ENCODE measurements around the gene RNF151. TPM values are rescaled to one million over a fixed set of nuclear protein-coding genes. Genes with fewer than 3 reads are reported as not detected.
A peak's percentile ranks its signal among the peaks of the same experiment; 100 is the strongest.

The RNF151 gene
- total RNA-seq, 1 experiment from 2014 or later, result not detected

- POLR2A ChIA-PET, result interaction anchor here (0.8 to 2.7 kb wide), 8 partner anchors 10 to 139 kb away, joined by 3 to 16 read pairs (median 4); partner anchors contain the start of genes RPS2 and TRAF7
- Mint-ChIP-seq H3K4me3 (ENCODE audit: unreplicated experiment) (peak overlapping the region; percentile 47), H3K27me3 (ENCODE audit: insufficient read depth, unreplicated experiment) (no peaks in the 10 kb centered on the region), H3K4me1 (ENCODE audit: insufficient read depth, unreplicated experiment) (peaks cover 6% of the 10 kb centered on the region), H3K9me3 (ENCODE audit: unreplicated experiment) (no peaks in the 10 kb centered on the region), H3K36me3 (ENCODE audit: insufficient read depth, unreplicated experiment) (no peaks in the 10 kb centered on the region), H3K27ac (ENCODE audit: low read depth, unreplicated experiment) (peak overlapping the region; percentile 96)
- no peak for TF ChIP-seq CTCF (IDR thresholded peaks at IDR 0.05; ENCODE audit: unreplicated experiment)
- no peak for DNase-seq (ENCODE audit: unreplicated experiment)
- CTCF ChIA-PET, result interaction anchor here (0.7 kb wide), 1 partner anchor 1035 kb away, joined by 5 read pairs; no protein-coding TSS in a partner anchor
- intact Hi-C loops (cut with micrococcal nuclease), result no loop called here
- BruUV-seq (replicated peaks), result TSS peak; percentile 74
Observed at GRCh38 chr16:2015947-2016208, 49.2 kb downstream of the RNF151 start.

GRCh38 chr16:2016407-2016922, 49.8 kb downstream of the RNF151 start:
- Mint-ChIP-seq H3K36me3 (ENCODE audit: insufficient read depth, unreplicated experiment) (no peaks in the 10 kb centered on the region), H3K4me3 (ENCODE audit: unreplicated experiment) (peak overlapping the region; percentile 47), H3K9me3 (ENCODE audit: unreplicated experiment) (no peaks in the 10 kb centered on the region), H3K27ac (ENCODE audit: low read depth, unreplicated experiment) (peak overlapping the region; percentile 96), H3K27me3 (ENCODE audit: insufficient read depth, unreplicated experiment) (no peaks in the 10 kb centered on the region), H3K4me1 (ENCODE audit: insufficient read depth, unreplicated experiment) (peaks cover 6% of the 10 kb centered on the region)
- peak; percentile 39 for TF ChIP-seq CTCF (IDR thresholded peaks at IDR 0.05; ENCODE audit: unreplicated experiment)
- ChIA-PET POLR2A (interaction anchor here (0.7 to 2.7 kb wide), 6 partner anchors 8 to 138 kb away, joined by 3 to 16 read pairs (median 5); partner anchors contain the start of genes RPS2, TBL3 and TRAF7), CTCF (interaction anchor here (0.7 to 3.4 kb wide), 4 partner anchors 11 to 1035 kb away, joined by 3 to 12 read pairs (median 4); no protein-coding TSS in a partner anchor)
- DNase-seq (ENCODE audit: unreplicated experiment), result no peak
- intact Hi-C loops (cut with micrococcal nuclease), result no loop called here
- BruUV-seq (replicated peaks), result no TSS peak

Other genes with a start within 250 kb of the RNF151 start
- 44.0 and 44.8 TPM in 2 replicates for gene NME3, start 195.3 kb upstream of the RNF151 start, total RNA-seq (2022)
- gene EME2, start 194.0 kb upstream of the RNF151 start, total RNA-seq (2022), result 20.6 TPM in 2 replicates
- 82.2 and 102 TPM in 2 replicates for gene MRPS34, start 193.7 kb upstream of the RNF151 start, total RNA-seq (2022)
- gene SPSB3, start 184.3 kb upstream of the RNF151 start, total RNA-seq (2022), result 21.6 and 22.2 TPM in 2 replicates
- 71.3 and 73.9 TPM in 2 replicates for gene NUBP2, start 183.9 kb upstream of the RNF151 start, total RNA-seq (2022)
- gene IGFALS, start 173.2 kb upstream of the RNF151 start, total RNA-seq (2022), result not detected in 2 replicates
- gene HAGH, start 140.0 kb upstream of the RNF151 start, total RNA-seq (2022), result 44.5 and 69.8 TPM in 2 replicates
- 18.4 and 21.4 TPM in 2 replicates for gene FAHD1, start 139.7 kb upstream of the RNF151 start, total RNA-seq (2022)
- not detected in 2 replicates for gene MEIOB, start 94.7 kb upstream of the RNF151 start, total RNA-seq (2022)
- gene HS3ST6, start 48.4 kb upstream of the RNF151 start, total RNA-seq (2022), result not detected in 2 replicates
- gene MSRB1, start 23.7 kb upstream of the RNF151 start, total RNA-seq (2022), result 5.8 and 7.4 TPM in 2 replicates
- gene RPL3L, start 12.2 kb upstream of the RNF151 start, total RNA-seq (2022), result not detected in 2 replicates
- gene NDUFB10, start 7.3 kb upstream of the RNF151 start, total RNA-seq (2022), result 202 TPM in 2 replicates
- 4,760 and 4,836 TPM in 2 replicates for gene RPS2, start 2.0 kb upstream of the RNF151 start, total RNA-seq (2022)
- 25.8 and 26.8 TPM in 2 replicates for gene TBL3, start 5.2 kb downstream of the RNF151 start, total RNA-seq (2022)
- 1.1 TPM in 1 of 2 replicates, not detected in the other for gene NOXO1, start 14.6 kb downstream of the RNF151 start, total RNA-seq (2022)
- gene GFER, start 17.3 kb downstream of the RNF151 start, total RNA-seq (2022), result 34.6 and 40.8 TPM in 2 replicates
- 0.68 and 1.1 TPM in 2 replicates for gene SYNGR3, start 23.1 kb downstream of the RNF151 start, total RNA-seq (2022)
- 177 and 252 TPM in 2 replicates for gene ZNF598, start 43.0 kb downstream of the RNF151 start, total RNA-seq (2022)
- gene NPW, start 52.9 kb downstream of the RNF151 start, total RNA-seq (2022), result 4.9 and 7.7 TPM in 2 replicates
- 8.5 and 14.5 TPM in 2 replicates for gene NHERF2, start 60.0 kb downstream of the RNF151 start, total RNA-seq (2022)
- gene NTHL1, start 81.0 kb downstream of the RNF151 start, total RNA-seq (2022), result 16.4 and 17.7 TPM in 2 replicates
- gene TSC2, start 81.1 kb downstream of the RNF151 start, total RNA-seq (2022), result 99.8 and 136 TPM in 2 replicates
- 159 and 187 TPM in 2 replicates for gene PKD1, start 169.0 kb downstream of the RNF151 start, total RNA-seq (2022)
- 0.81 and 1.0 TPM in 2 replicates for gene RAB26, start 181.8 kb downstream of the RNF151 start, total RNA-seq (2022)
- 87.4 and 98.6 TPM in 2 replicates for gene TRAF7, start 188.9 kb downstream of the RNF151 start, total RNA-seq (2022)
- 0.10 and 0.14 TPM in 2 replicates for gene CASKIN1, start 229.7 kb downstream of the RNF151 start, total RNA-seq (2022)
- 63.4 and 87.6 TPM in 2 replicates for gene MLST8, start 238.6 kb downstream of the RNF151 start, total RNA-seq (2022)
- 4.6 and 5.2 TPM in 2 replicates for gene BRICD5, start 244.0 kb downstream of the RNF151 start, total RNA-seq (2022)
- gene PGP, start 248.0 kb downstream of the RNF151 start, total RNA-seq (2022), result 11.3 and 12.0 TPM in 2 replicates